ENCODE measurements around the gene HPSE.

HPSE gene

DNA sequence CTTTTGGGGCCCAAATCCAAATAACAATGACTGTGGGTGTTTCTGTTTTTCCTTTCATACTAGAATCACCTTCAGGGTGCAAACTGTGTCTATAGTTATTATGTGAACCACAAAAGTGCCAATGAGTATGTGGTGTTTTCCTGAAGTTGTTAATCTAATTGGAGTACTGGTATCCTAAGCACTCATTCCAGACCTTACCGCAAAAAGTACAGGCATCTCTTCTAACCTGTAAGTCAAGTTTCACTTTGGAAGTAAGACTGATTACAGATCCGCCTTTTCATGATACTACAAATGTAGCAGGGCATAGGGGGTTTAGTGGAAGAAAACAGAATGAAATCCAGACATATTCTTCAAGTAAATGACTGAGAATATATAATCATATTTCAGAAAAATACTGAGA lies 66.2 kb downstream of the HPSE start:
- Histone ChIP-seq H3K27ac (no peak overlapping the region), H3K36me3 (peaks cover 11% of the 10 kb centered on the region), H3K4me3 (ENCODE audit: low read depth in 1 of 2, low read length in 1 of 2) (no peak overlapping the region), H3K4me1 (ENCODE audit: control insufficient read depth in 1 of 2, insufficient read depth in 1 of 2, low read depth in 1 of 2, low read length in 1 of 2) (peaks cover 33 to 47% of the 10 kb centered on the region in 2 experiments), H3K9me3 (no peaks in the 10 kb centered on the region), H3K27me3 (no peaks in the 10 kb centered on the region)
- TF ChIP-seq CTCF (IDR thresholded peaks at IDR 0.05) = no peak

DNA sequence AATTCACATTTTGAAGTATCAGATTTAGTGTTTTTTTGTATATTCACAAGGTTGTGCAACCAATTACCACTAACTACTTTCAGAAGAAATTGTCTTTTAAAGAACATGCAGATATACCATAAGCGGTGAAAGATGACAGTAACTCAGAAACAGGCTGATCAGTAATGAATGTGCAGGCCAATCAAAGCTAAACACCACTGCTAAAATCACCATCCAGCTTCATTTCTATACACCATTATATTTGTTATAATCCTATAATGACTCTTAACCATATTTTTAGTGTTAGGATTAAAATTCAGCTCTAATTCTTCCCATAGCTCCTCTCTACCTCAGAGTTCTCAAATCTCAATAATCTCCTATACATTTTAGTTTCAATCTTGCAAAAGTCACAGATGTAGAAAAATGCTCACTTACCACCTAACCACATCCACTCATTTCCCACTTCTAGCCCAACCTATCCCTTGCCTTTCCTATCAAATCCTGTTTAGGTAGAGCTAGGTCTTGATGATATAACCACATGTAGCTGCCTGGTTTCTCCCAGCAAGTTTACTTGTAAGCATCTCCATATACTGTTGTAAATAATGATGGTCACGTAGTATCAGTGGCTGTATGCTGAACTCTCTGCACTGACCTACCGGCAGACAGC lies 66.7 kb downstream of the HPSE start:
- Histone ChIP-seq H3K9me3 (no peaks in the 10 kb centered on the region), H3K27ac (peak overlapping the region; percentile 46), H3K4me3 (ENCODE audit: low read depth in 1 of 2, low read length in 1 of 2) (no peak overlapping the region), H3K36me3 (peaks cover 11% of the 10 kb centered on the region), H3K27me3 (no peaks in the 10 kb centered on the region), H3K4me1 (ENCODE audit: control insufficient read depth in 1 of 2, insufficient read depth in 1 of 2, low read depth in 1 of 2, low read length in 1 of 2) (peaks cover 31 to 44% of the 10 kb centered on the region in 2 experiments)
- TF ChIP-seq CTCF (IDR thresholded peaks at IDR 0.05) = no peak

- Histone ChIP-seq H3K27me3 (no peaks in the 10 kb centered on the region), H3K36me3 (peaks cover 11% of the 10 kb centered on the region), H3K4me3 (ENCODE audit: low read depth in 1 of 2, low read length in 1 of 2) (no peak overlapping the region), H3K27ac (peak overlapping the region; percentile 46), H3K9me3 (no peaks in the 10 kb centered on the region), H3K4me1 (ENCODE audit: control insufficient read depth in 1 of 2, insufficient read depth in 1 of 2, low read depth in 1 of 2, low read length in 1 of 2) (peaks cover 30 to 41% of the 10 kb centered on the region in 2 experiments)
- no peak for TF ChIP-seq CTCF (IDR thresholded peaks at IDR 0.05)
Observed at GRCh38 chr4:83267121-83267829, 67.4 kb downstream of the HPSE start.

DNA sequence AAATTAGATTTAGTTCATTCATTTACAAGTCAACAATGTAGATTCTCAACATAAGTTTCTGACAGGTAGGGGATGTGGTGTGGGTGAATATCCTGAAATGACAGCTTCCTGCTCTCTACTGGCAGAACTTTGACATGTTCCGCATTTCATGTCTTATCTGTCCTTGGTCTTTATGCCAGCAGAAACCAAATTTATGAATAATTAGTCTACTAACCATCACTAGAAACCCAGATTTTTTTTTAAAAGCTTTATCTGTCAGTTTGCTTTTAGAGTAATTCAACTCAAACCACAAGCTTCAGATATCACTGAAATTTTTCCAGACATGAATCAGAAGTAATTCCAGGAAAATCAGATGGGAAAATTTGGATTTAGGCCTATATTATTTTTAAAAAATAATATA lies 68.0 kb downstream of the HPSE start:
- H3K9me3 ChIP-seq = no peaks in the 10 kb centered on the region
- H3K36me3 ChIP-seq = peaks cover 12% of the 10 kb centered on the region
- H3K27ac ChIP-seq = peak overlapping the region; percentile 46
- peaks cover 30 to 41% of the 10 kb centered on the region in 2 experiments for H3K4me1 ChIP-seq (ENCODE audit: control insufficient read depth in 1 of 2, insufficient read depth in 1 of 2, low read depth in 1 of 2, low read length in 1 of 2)
- no peak overlapping the region for H3K4me3 ChIP-seq (ENCODE audit: low read depth in 1 of 2, low read length in 1 of 2)
- H3K27me3 ChIP-seq = no peaks in the 10 kb centered on the region
- peak; percentile 17 for TF ChIP-seq CTCF (IDR thresholded peaks at IDR 0.05)

DNA sequence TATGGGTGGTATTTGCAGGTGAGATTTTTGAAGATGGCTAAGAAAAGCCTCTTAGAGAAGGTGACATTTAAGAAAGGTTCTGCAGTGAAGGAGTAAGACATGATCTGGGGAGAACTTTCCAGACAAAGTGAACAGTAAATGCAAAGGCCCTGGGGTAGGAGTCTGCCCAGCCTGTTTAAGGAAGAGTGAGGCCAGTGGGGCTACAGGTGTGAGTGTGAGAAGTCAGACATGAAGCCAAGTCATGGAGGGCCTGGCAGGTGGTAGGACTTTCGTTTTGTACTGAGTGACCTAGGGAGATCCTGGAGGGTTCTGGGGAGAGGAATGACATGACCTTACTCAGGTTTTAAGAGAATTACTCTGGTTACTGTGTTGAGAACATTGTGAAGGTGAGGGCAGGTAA lies 71.5 kb downstream of the HPSE start:
- no peak overlapping the region for H3K27ac ChIP-seq
- peaks cover 7% of the 10 kb centered on the region for H3K36me3 ChIP-seq
- TF ChIP-seq CTCF (IDR thresholded peaks at IDR 0.05) = no peak
- no peak overlapping the region for H3K4me3 ChIP-seq (ENCODE audit: low read depth in 1 of 2, low read length in 1 of 2)
- no peaks in the 10 kb centered on the region for H3K9me3 ChIP-seq
- H3K27me3 ChIP-seq = no peaks in the 10 kb centered on the region
- H3K4me1 ChIP-seq (ENCODE audit: control insufficient read depth in 1 of 2, insufficient read depth in 1 of 2, low read depth in 1 of 2, low read length in 1 of 2) = peaks cover 30 to 43% of the 10 kb centered on the region in 2 experiments
